ENCODE measurements around the gene RAD51C. TPM values are rescaled to one million over a fixed set of nuclear protein-coding genes. Genes with fewer than 3 reads are reported as not detected.

The RAD51C gene
- 29.0 and 30.3 TPM in 2 replicates for total RNA-seq

GRCh38 chr17:58692239-58693055 lies at the start of gene RAD51C:
TSS of gene RAD51C (plus strand) at chr17:58692602. CDS start at chr17:58692644, 42 bp downstream.

GRCh38 chr17:58691701-58692238 lies 632 bp upstream of the RAD51C start, which contains the start of gene TEX14:
TSS of gene TEX14 (minus strand) at chr17:58692045. CDS start at chr17:58652001, 40,044 bp downstream.

GRCh38 chr17:58755577-58756245 lies 63.3 kb downstream of the RAD51C start, which contains the start of gene PPM1E:
TSS of gene PPM1E (plus strand) at chr17:58755854.

Other genes with a start within 250 kb of the RAD51C start
- under 0.01 and 0.34 TPM in 2 replicates for gene HSF5, start 204.2 kb upstream of the RAD51C start, total RNA-seq
- 38.7 and 49.3 TPM in 2 replicates for gene MTMR4, start 178.0 kb upstream of the RAD51C start, total RNA-seq
- not detected in 2 replicates for gene TEX14, start 557 bp upstream of the RAD51C start, total RNA-seq
- gene PPM1E, start 63.3 kb downstream of the RAD51C start, total RNA-seq: 0.45 and 0.50 TPM in 2 replicates

Data from bronchus fibroblast of lung (primary cell).